GM23338 (cell line): ENCODE results near the gene UNC5C. TPM values are rescaled to one million over a fixed set of nuclear protein-coding genes. Genes with fewer than 3 reads are reported as not detected.

ENCODE experiments used
- ATAC-seq: fragments of 200-7000 bp; cut with Tn5 transposase; 3 replicates; pipeline ENCODE4 v1.9.1; 2020
- DNase-seq: peaks from one replicate; pipeline ENCODE4 v3.0.0-alpha.2; 2015; ENCODE audit warnings: low spot score
- H2AFZ ChIP-seq: fragments of 200-600 bp; sonication (generic); 2 replicates; pipeline ENCODE4 v1.8.0; 2016; ENCODE audit warnings: antibody characterized with exemption, mild to moderate bottlenecking, moderate library complexity
- H3F3A ChIP-seq: fragments of 200-600 bp; sonication (generic); replicated peaks from 2 replicates; pipeline ENCODE4 v1.8.0; 2017; ENCODE audit warnings: antibody characterized with exemption, mixed run types, low read depth
- H3K27ac ChIP-seq: fragments of 200-600 bp; sonication (generic); 2 replicates; pipeline ENCODE4 v1.6.1; 2016; ENCODE audit warnings: low read depth
- H3K27me3 ChIP-seq: fragments of 200-600 bp; sonication (generic); 2 replicates; pipeline ENCODE4 v1.8.0; 2016; ENCODE audit warnings: mild to moderate bottlenecking, mixed run types, moderate library complexity; ENCODE audit not compliant: insufficient read depth
- H3K36me3 ChIP-seq: fragments of 200-600 bp; sonication (generic); 2 replicates; pipeline ENCODE4 v1.8.0; 2016; ENCODE audit warnings: mild to moderate bottlenecking; ENCODE audit not compliant: insufficient read depth
- H3K4me1 ChIP-seq: fragments of 200-600 bp; sonication (generic); 2 replicates; pipeline ENCODE4 v1.8.0; 2016; ENCODE audit warnings: mild to moderate bottlenecking, moderate library complexity; ENCODE audit not compliant: insufficient read depth
- H3K4me2 ChIP-seq: fragments of 200-600 bp; sonication (generic); 2 replicates; pipeline ENCODE4 v1.7.1; 2017; ENCODE audit warnings: mixed run types
- H3K4me3 ChIP-seq: fragments of 200-600 bp; sonication (generic); 2 replicates; pipeline ENCODE4 v1.6.1; 2016; ENCODE audit warnings: mixed run types
- H3K79me2 ChIP-seq: fragments of 200-600 bp; sonication (generic); replicated peaks from 2 replicates; pipeline ENCODE4 v1.8.0; 2017; ENCODE audit warnings: mild to moderate bottlenecking; ENCODE audit not compliant: insufficient read depth
- H3K9me2 ChIP-seq: fragments of 200-600 bp; sonication (generic); 2 replicates; pipeline ENCODE4 v1.8.0; 2017; ENCODE audit not compliant: insufficient read depth
- H4K20me1 ChIP-seq: fragments of 200-600 bp; sonication (generic); replicated peaks from 2 replicates; pipeline ENCODE4 v1.8.0; 2017; ENCODE audit warnings: mild to moderate bottlenecking; ENCODE audit not compliant: insufficient read depth
- H3K27ac Mint-ChIP-seq: 2 replicates; pipeline ENCODE4 v1.8.0; 2020; ENCODE audit warnings: inconsistent platforms, mild to moderate bottlenecking, moderate library complexity, mixed read lengths
- H3K27me3 Mint-ChIP-seq: 3 replicates; pipeline ENCODE4 v1.8.0; 2022; ENCODE audit warnings: low read depth, mild to moderate bottlenecking, moderate library complexity, mixed read lengths, inconsistent platforms; ENCODE audit not compliant: insufficient read depth, poor library complexity
- H3K36me3 Mint-ChIP-seq: 3 replicates; pipeline ENCODE4 v1.8.0; 2021; ENCODE audit warnings: low read depth, mild to moderate bottlenecking, inconsistent platforms, moderate library complexity, mixed read lengths
- H3K4me1 Mint-ChIP-seq: 3 replicates; pipeline ENCODE4 v1.8.0; 2020; ENCODE audit warnings: mild to moderate bottlenecking, inconsistent platforms, mixed read lengths
- H3K4me3 Mint-ChIP-seq: 3 replicates; pipeline ENCODE4 v1.8.0; 2021; ENCODE audit warnings: moderate library complexity, mild to moderate bottlenecking, inconsistent platforms, mixed read lengths
- H3K9me3 Mint-ChIP-seq: 3 replicates; pipeline ENCODE4 v1.8.0; 2020; ENCODE audit warnings: moderate library complexity, mild to moderate bottlenecking, inconsistent platforms, mixed read lengths
- EZH2 ChIP-seq: fragments of 200-600 bp; sonication (generic); IDR thresholded peaks from one replicate; pipeline ENCODE4 v1.8.0; 2017; ENCODE audit warnings: antibody characterized with exemption, mild to moderate bottlenecking, low read depth; ENCODE audit not compliant: unreplicated experiment
- EZH2phosphoT487 ChIP-seq: fragments of 200-600 bp; sonication (generic); IDR thresholded peaks from one replicate; pipeline ENCODE4 v1.8.1; 2018; ENCODE audit warnings: antibody characterized with exemption; ENCODE audit not compliant: unreplicated experiment
- JUNB ChIP-seq: IDR thresholded peaks from one replicate; pipeline ENCODE4 v1.6.1; 2016; ENCODE audit warnings: antibody characterized with exemption; ENCODE audit not compliant: unreplicated experiment
- NANOG ChIP-seq: IDR thresholded peaks from 2 replicates; pipeline ENCODE4 v1.6.1; 2016; ENCODE audit warnings: antibody characterized with exemption, borderline replicate concordance
- STAT1 ChIP-seq: IDR thresholded peaks from one replicate; pipeline ENCODE4 v1.6.1; 2016; ENCODE audit warnings: antibody characterized with exemption; ENCODE audit not compliant: unreplicated experiment
- ZNF114 ChIP-seq: fragments of 250-450 bp; sonication (Bioruptor Pico); IDR thresholded peaks from 2 replicates; pipeline ENCODE4 v1.5.0; 2020; ENCODE audit warnings: mild to moderate bottlenecking, moderate library complexity
- ZNF331 ChIP-seq: fragments of 250-450 bp; sonication (Bioruptor Pico); IDR thresholded peaks from 2 replicates; pipeline ENCODE4 v1.5.0; 2020; ENCODE audit warnings: low read depth, mild to moderate bottlenecking, moderate library complexity
- polyA plus RNA-seq: library from polyadenylated mRNA; unstranded; fragments of >200 nt; fragmentation: Nextera tagmentation; extraction: Ambion mirVana; gene quantifications from 2 replicates; pipeline ENCODE4 v1.2.1, GENCODE V29; 2016
- total RNA-seq: library from RNA; depleted of rRNA; stranded (reverse); fragments of >200 nt; shearing (Covaris generic); gene quantifications from 2 replicates; pipeline ENCODE4 v1.2.3, GENCODE V29; 2014
- TF ChIP-seq, protein P1 (sequence below), 2 experiments: fragments of 200-600 bp in 1 of 2; sonication (generic) in 1 of 2; conservative IDR thresholded peaks; 2 replicates each; pipeline versions ENCODE4 v1.5.1 to v1.6.1; 2016 to 2017; ENCODE audit warnings: antibody characterized with exemption in 2 of 2, low read depth in 2 of 2, mild to moderate bottlenecking in 2 of 2, moderate library complexity in 1 of 2
- TF ChIP-seq, protein P2 (sequence below): IDR thresholded peaks from 2 replicates; pipeline ENCODE4 v1.6.1; 2016; ENCODE audit warnings: antibody characterized with exemption
- TF ChIP-seq, protein P3 (sequence below): fragments of 250-450 bp; sonication (Bioruptor Pico); IDR thresholded peaks from 2 replicates; pipeline ENCODE4 v1.5.0; 2020; ENCODE audit warnings: mild to moderate bottlenecking, moderate library complexity

UNC5C gene
- total and polyA plus RNA-seq, 2 experiments from 2014 or later, result 0.08 to 0.21 TPM

DNA sequence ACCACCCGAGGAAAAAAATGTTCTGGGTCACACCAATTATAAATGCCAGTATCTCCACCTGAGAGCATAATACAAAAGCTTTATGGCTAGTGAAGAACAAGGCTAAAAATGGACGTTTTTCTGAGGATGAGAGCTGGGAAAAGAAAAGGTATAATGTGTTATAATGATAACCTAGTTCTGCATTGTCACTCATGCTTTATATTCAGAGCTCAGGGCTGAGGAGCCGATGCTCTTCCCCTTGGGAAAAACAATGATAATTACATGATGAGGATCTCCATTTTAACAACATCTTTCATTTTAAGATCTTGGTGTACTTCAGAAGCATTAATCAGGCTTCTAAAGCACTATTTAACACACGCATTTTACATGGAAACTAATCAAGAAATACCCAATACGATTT is 333.7 kb downstream of the UNC5C start:
- Histone ChIP-seq H4K20me1 (no peaks in the 10 kb centered on the region), H3K9me2 (no peaks in the 10 kb centered on the region), H3K36me3 (no peaks in the 10 kb centered on the region), H3K27ac (no peak overlapping the region), H3F3A (no peaks in the 10 kb centered on the region), H3K79me2 (no peaks in the 10 kb centered on the region), H3K27me3 (no peaks in the 10 kb centered on the region), H3K4me3 (no peak overlapping the region), H3K4me1 (peaks cover under 1% of the 10 kb centered on the region; the same call in 1 of the 2 replicates), H2AFZ (no peak overlapping the region), H3K4me2 (no peak overlapping the region)
- no peak overlapping the region for H3K27ac Mint-ChIP-seq
- H3K36me3 Mint-ChIP-seq, result no peaks in the 10 kb centered on the region
- no peak for ATAC-seq
- H3K27me3 Mint-ChIP-seq, result no peaks in the 10 kb centered on the region
- H3K9me3 Mint-ChIP-seq, result no peaks in the 10 kb centered on the region; the same call in 2 of the 3 replicates
- H3K4me3 Mint-ChIP-seq, result no peak overlapping the region
- no peak for TF ChIP-seq EZH2
- no peak for TF ChIP-seq JUNB
- TF ChIP-seq, protein P1, sequence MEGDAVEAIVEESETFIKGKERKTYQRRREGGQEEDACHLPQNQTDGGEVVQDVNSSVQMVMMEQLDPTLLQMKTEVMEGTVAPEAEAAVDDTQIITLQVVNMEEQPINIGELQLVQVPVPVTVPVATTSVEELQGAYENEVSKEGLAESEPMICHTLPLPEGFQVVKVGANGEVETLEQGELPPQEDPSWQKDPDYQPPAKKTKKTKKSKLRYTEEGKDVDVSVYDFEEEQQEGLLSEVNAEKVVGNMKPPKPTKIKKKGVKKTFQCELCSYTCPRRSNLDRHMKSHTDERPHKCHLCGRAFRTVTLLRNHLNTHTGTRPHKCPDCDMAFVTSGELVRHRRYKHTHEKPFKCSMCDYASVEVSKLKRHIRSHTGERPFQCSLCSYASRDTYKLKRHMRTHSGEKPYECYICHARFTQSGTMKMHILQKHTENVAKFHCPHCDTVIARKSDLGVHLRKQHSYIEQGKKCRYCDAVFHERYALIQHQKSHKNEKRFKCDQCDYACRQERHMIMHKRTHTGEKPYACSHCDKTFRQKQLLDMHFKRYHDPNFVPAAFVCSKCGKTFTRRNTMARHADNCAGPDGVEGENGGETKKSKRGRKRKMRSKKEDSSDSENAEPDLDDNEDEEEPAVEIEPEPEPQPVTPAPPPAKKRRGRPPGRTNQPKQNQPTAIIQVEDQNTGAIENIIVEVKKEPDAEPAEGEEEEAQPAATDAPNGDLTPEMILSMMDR (conservative IDR thresholded peaks at IDR 0.05; ENCODE audit: low read depth in 2 of 2), result no peak
- TF ChIP-seq ZNF114, result no peak
- no peak for TF ChIP-seq NANOG
- no peak for TF ChIP-seq EZH2phosphoT487
- H3K4me1 Mint-ChIP-seq, result peaks cover 21% of the 10 kb centered on the region
- DNase-seq, result no peak

DNA sequence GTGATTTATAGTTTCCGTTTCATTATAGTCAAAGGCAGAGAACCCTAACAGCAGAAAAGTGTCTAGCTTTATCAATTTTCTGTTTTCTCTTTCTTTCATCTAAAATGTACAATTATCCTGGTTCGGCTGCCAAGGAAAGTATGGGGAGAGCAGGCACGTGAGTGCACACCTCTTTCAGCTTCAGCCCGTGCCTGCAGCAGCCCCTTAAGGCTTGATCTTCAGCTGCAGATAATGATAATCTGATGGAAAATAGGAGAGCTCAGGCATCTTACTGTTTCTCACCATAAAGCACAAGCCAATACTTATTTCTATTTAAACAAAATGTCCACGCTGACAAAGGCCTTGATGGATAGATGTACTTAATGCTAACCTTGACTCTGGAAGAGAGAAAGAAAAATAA is 334.4 kb downstream of the UNC5C start:
- H3K4me3 Mint-ChIP-seq, result no peak overlapping the region

More for the DNA sequence above, 334.4 kb downstream of the UNC5C start:
- Mint-ChIP-seq H3K9me3 (no peaks in the 10 kb centered on the region; the same call in 2 of the 3 replicates), H3K27ac (no peak overlapping the region), H3K36me3 (no peaks in the 10 kb centered on the region), H3K4me1 (peaks cover 27% of the 10 kb centered on the region), H3K27me3 (no peaks in the 10 kb centered on the region)
- Histone ChIP-seq H3K9me2 (no peaks in the 10 kb centered on the region), H3K4me2 (no peak overlapping the region), H3K4me1 (peaks cover 7% of the 10 kb centered on the region), H3K79me2 (no peaks in the 10 kb centered on the region), H3K36me3 (no peaks in the 10 kb centered on the region), H3K4me3 (no peak overlapping the region), H2AFZ (no peak overlapping the region), H4K20me1 (no peaks in the 10 kb centered on the region), H3K27me3 (no peaks in the 10 kb centered on the region), H3K27ac (no peak overlapping the region), H3F3A (no peaks in the 10 kb centered on the region)
- TF ChIP-seq JUNB, result no peak
- no peak for TF ChIP-seq ZNF114
- TF ChIP-seq STAT1, result no peak
- TF ChIP-seq, protein P2, sequence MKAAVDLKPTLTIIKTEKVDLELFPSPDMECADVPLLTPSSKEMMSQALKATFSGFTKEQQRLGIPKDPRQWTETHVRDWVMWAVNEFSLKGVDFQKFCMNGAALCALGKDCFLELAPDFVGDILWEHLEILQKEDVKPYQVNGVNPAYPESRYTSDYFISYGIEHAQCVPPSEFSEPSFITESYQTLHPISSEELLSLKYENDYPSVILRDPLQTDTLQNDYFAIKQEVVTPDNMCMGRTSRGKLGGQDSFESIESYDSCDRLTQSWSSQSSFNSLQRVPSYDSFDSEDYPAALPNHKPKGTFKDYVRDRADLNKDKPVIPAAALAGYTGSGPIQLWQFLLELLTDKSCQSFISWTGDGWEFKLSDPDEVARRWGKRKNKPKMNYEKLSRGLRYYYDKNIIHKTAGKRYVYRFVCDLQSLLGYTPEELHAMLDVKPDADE, result no peak
- no peak for TF ChIP-seq ZNF331 (CRISPR knock-in tag)
- TF ChIP-seq, protein P3, sequence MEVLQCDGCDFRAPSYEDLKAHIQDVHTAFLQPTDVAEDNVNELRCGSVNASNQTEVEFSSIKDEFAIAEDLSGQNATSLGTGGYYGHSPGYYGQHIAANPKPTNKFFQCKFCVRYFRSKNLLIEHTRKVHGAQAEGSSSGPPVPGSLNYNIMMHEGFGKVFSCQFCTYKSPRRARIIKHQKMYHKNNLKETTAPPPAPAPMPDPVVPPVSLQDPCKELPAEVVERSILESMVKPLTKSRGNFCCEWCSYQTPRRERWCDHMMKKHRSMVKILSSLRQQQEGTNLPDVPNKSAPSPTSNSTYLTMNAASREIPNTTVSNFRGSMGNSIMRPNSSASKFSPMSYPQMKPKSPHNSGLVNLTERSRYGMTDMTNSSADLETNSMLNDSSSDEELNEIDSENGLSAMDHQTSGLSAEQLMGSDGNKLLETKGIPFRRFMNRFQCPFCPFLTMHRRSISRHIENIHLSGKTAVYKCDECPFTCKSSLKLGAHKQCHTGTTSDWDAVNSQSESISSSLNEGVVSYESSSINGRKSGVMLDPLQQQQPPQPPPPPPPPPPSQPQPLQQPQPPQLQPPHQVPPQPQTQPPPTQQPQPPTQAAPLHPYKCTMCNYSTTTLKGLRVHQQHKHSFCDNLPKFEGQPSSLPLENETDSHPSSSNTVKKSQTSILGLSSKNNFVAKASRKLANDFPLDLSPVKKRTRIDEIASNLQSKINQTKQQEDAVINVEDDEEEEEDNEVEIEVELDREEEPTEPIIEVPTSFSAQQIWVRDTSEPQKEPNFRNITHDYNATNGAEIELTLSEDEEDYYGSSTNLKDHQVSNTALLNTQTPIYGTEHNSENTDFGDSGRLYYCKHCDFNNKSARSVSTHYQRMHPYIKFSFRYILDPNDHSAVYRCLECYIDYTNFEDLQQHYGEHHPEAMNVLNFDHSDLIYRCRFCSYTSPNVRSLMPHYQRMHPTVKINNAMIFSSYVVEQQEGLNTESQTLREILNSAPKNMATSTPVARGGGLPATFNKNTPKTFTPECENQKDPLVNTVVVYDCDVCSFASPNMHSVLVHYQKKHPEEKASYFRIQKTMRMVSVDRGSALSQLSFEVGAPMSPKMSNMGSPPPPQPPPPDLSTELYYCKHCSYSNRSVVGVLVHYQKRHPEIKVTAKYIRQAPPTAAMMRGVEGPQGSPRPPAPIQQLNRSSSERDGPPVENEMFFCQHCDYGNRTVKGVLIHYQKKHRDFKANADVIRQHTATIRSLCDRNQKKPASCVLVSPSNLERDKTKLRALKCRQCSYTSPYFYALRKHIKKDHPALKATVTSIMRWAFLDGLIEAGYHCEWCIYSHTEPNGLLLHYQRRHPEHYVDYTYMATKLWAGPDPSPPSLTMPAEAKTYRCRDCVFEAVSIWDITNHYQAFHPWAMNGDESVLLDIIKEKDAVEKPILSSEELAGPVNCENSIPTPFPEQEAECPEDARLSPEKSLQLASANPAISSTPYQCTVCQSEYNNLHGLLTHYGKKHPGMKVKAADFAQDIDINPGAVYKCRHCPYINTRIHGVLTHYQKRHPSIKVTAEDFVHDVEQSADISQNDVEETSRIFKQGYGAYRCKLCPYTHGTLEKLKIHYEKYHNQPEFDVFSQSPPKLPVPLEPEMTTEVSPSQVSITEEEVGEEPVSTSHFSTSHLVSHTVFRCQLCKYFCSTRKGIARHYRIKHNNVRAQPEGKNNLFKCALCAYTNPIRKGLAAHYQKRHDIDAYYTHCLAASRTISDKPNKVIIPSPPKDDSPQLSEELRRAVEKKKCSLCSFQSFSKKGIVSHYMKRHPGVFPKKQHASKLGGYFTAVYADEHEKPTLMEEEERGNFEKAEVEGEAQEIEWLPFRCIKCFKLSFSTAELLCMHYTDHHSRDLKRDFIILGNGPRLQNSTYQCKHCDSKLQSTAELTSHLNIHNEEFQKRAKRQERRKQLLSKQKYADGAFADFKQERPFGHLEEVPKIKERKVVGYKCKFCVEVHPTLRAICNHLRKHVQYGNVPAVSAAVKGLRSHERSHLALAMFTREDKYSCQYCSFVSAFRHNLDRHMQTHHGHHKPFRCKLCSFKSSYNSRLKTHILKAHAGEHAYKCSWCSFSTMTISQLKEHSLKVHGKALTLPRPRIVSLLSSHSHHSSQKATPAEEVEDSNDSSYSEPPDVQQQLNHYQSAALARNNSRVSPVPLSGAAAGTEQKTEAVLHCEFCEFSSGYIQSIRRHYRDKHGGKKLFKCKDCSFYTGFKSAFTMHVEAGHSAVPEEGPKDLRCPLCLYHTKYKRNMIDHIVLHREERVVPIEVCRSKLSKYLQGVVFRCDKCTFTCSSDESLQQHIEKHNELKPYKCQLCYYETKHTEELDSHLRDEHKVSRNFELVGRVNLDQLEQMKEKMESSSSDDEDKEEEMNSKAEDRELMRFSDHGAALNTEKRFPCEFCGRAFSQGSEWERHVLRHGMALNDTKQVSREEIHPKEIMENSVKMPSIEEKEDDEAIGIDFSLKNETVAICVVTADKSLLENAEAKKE (CRISPR knock-in tag), result no peak
- TF ChIP-seq EZH2, result no peak
- no peak for DNase-seq
- no peak for ATAC-seq
